Measurements from ENCODE around the gene SORCS2.
"Not testable (repeated sequence)": the region's sequence is repeated elsewhere in the genome, so short reads cannot be mapped to it uniquely, and the experiment has no call there.

SORCS2 gene

DNA sequence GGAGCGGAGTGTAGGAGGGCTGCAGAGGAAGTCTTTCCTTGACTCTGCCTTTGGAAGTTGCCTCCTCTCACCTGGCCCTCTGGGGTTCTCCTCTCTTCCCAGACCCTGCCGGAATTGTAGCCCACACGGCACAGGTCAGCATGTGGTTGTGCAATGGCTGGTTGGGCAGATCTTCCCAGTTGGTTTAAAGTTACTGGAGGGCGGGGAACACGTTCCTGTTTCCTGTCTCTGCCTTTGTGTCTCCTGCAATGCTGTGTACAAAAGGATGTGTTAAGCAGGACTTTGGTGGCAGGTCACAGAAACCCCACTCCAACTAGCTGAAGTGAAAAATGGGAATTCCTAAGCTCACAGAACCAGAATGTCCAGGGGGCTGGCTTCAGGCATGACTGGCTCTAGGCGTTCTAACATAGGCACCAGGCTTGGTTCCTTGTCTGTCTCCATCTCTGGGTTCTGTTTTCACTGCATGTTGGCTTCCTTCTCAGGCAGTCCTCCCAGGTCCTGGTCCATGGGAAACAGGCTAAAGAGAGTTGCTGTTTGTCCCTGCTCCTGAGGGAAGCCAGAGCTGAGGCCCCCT, 19.9 kb downstream of the SORCS2 start:
- in situ Hi-C loops (cut with HindIII; ENCODE audit: low pct_unique_long_range_greater_than_20kb, low sequenced_read_pairs): no loop called here
- DNase-seq (ENCODE audit: low read depth in 1 of 2, low spot score in 1 of 2): no peak
- TF ChIP-seq JUND (IDR thresholded peaks at IDR 0.05; ENCODE audit: low read depth): no peak

DNA sequence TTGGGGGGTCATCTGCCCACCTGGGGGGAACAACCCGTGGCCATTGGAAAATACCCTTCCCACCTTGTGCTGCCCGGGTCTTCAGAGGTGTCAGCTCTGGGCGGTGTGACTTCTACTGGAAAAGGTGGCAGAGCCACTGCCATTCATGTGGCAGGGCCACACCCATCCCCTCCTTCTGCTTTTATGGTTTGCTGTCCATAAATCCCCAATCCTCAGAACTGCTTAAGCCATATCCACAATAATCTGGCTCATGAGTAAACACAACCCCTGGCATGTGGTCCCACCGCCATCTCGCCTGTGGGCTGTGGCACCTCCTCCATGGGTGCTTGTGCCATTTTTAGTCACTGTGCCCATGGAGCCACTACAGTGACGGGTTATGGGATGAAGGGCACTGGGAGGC, 20.6 kb downstream of the SORCS2 start:
- in situ Hi-C loops (cut with HindIII; ENCODE audit: low pct_unique_long_range_greater_than_20kb, low sequenced_read_pairs): no loop called here
- no peak for DNase-seq (ENCODE audit: low read depth in 1 of 2, low spot score in 1 of 2)
- TF ChIP-seq JUND (IDR thresholded peaks at IDR 0.05; ENCODE audit: low read depth): no peak

- in situ Hi-C loops (cut with HindIII; ENCODE audit: low pct_unique_long_range_greater_than_20kb, low sequenced_read_pairs): no loop called here
These were observed 21.5 kb downstream of the SORCS2 start for GRCh38 chr4:7213807-7214206.

GRCh38 chr4:7214359-7214758, 22.0 kb downstream of the SORCS2 start:
- TF ChIP-seq JUND (IDR thresholded peaks at IDR 0.05; ENCODE audit: low read depth): no peak
- in situ Hi-C loops (cut with HindIII; ENCODE audit: low pct_unique_long_range_greater_than_20kb, low sequenced_read_pairs): no loop called here
- DNase-seq (ENCODE audit: low read depth in 1 of 2, low spot score in 1 of 2): no peak

More at GRCh38 chr4:7213807-7214206, 21.5 kb downstream of the SORCS2 start:
- no peak for TF ChIP-seq JUND (IDR thresholded peaks at IDR 0.05; ENCODE audit: low read depth)
- DNase-seq (ENCODE audit: low read depth in 1 of 2, low spot score in 1 of 2): no peak

DNA sequence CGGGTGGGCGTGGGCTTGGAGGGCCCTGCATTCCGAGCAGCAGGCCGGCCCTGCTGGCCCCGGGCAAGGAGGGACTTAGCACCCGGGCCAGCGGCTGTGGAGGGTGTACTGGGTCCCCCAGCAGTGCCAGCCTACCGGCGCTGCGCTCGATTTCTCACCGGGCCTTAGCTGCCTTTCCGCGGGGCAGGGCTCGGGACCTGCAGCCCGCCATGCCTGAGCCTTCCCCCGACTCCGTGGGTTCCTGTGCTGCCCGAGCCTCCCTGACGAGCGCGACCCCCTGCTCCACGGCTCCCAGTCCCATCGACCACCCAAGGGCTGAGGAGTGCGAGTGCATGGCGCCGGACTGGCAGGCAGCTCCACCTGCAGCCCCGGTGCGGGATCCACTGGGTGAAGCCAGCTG, 22.8 kb downstream of the SORCS2 start:
- DNase-seq (ENCODE audit: low read depth in 1 of 2, low spot score in 1 of 2); in situ Hi-C loops (cut with HindIII; ENCODE audit: low pct_unique_long_range_greater_than_20kb, low sequenced_read_pairs): not testable (repeated sequence)

DNA sequence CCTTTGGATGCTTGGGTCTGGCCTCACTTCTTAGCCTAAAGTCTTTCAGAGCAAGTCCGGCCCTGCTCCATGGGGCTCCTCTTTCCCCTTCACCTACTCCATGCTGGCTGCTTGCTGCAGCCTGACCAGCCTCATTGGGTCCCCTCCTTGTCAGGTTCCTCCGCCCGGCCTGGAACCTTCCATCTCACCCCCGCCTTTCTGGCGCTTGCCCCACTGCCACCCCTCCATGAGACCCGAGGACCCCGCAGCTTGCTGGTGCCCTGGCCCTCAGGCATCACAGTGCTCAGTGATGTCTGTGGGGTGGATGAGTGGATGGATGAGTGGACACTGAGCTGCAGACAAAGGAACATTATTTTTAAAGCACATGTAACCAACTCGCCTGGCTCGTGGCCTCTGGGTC, 24.7 kb downstream of the SORCS2 start:
- no peak for DNase-seq (ENCODE audit: low read depth in 1 of 2, low spot score in 1 of 2)
- no peak for TF ChIP-seq JUND (IDR thresholded peaks at IDR 0.05; ENCODE audit: low read depth)
- in situ Hi-C loops (cut with HindIII; ENCODE audit: low pct_unique_long_range_greater_than_20kb, low sequenced_read_pairs): no loop called here

GRCh38 chr4:7217474-7218321, 25.4 kb downstream of the SORCS2 start:
- TF ChIP-seq JUND (IDR thresholded peaks at IDR 0.05; ENCODE audit: low read depth): no peak
- in situ Hi-C loops (cut with HindIII; ENCODE audit: low pct_unique_long_range_greater_than_20kb, low sequenced_read_pairs): no loop called here
- no peak for DNase-seq (ENCODE audit: low read depth in 1 of 2, low spot score in 1 of 2)

GRCh38 chr4:7218686-7219085, 26.3 kb downstream of the SORCS2 start:
- in situ Hi-C loops (cut with HindIII; ENCODE audit: low pct_unique_long_range_greater_than_20kb, low sequenced_read_pairs): no loop called here
- no peak for TF ChIP-seq JUND (IDR thresholded peaks at IDR 0.05; ENCODE audit: low read depth)
- DNase-seq (ENCODE audit: low read depth in 1 of 2, low spot score in 1 of 2): no peak

GRCh38 chr4:7222521-7222920, 30.2 kb downstream of the SORCS2 start:
- no peak for TF ChIP-seq JUND (IDR thresholded peaks at IDR 0.05; ENCODE audit: low read depth)
- no peak for DNase-seq (ENCODE audit: low read depth in 1 of 2, low spot score in 1 of 2)
- in situ Hi-C loops (cut with HindIII; ENCODE audit: low pct_unique_long_range_greater_than_20kb, low sequenced_read_pairs): no loop called here

GRCh38 chr4:7223541-7223940, 31.2 kb downstream of the SORCS2 start:
- DNase-seq (ENCODE audit: low read depth in 1 of 2, low spot score in 1 of 2): no peak
- in situ Hi-C loops (cut with HindIII; ENCODE audit: low pct_unique_long_range_greater_than_20kb, low sequenced_read_pairs): no loop called here
- no peak for TF ChIP-seq JUND (IDR thresholded peaks at IDR 0.05; ENCODE audit: low read depth)

DNA sequence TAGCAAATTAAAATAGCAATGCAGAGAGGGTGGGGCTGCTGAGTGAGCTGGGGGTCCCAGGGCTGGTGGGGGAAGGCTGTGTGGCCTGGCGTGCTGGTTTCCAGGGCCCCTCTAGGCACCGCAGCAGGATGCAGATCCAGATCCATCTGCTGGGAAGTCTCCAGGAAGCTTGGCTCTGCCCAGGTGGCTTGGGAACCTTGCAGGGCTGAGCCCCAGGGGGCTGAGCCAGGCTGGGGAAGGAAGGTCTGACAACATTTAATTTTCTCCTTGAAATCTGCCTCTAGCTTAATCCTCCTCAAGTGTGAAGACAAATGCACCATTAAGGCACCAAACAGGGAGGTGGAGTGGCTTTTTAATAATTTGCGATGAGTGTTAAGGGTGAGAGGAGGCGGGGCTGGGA, 31.7 kb downstream of the SORCS2 start:
- in situ Hi-C loops (cut with HindIII; ENCODE audit: low pct_unique_long_range_greater_than_20kb, low sequenced_read_pairs): no loop called here
- TF ChIP-seq JUND (IDR thresholded peaks at IDR 0.05; ENCODE audit: low read depth): no peak
- DNase-seq (ENCODE audit: low read depth in 1 of 2, low spot score in 1 of 2): no peak

- in situ Hi-C loops (cut with HindIII; ENCODE audit: low pct_unique_long_range_greater_than_20kb, low sequenced_read_pairs): no loop called here
- no peak for TF ChIP-seq JUND (IDR thresholded peaks at IDR 0.05; ENCODE audit: low read depth)
- DNase-seq (ENCODE audit: low read depth in 1 of 2, low spot score in 1 of 2): no peak
These were observed 32.7 kb downstream of the SORCS2 start for GRCh38 chr4:7224878-7225533.

DNA sequence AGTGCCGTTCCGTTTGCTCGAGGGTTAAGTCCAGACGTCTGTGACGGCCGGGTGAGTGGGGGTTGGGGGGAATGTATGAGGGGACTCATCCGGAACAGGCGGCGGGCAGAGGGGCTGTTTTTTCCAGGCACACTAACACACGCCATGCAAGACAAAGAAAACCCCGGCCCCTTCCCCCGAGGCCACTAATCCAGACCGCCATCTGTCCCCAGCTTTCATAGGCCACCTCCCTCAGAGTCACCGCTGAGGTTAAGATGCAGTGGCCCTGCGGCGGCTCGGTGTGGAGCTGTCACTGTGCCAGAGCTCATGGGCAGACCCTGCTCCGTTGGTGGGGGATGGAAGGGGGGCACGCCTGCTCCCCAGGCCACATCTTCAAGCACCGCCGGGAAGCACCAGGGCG, 34.1 kb downstream of the SORCS2 start:
- DNase-seq (ENCODE audit: low read depth in 1 of 2, low spot score in 1 of 2): no peak
- in situ Hi-C loops (cut with HindIII; ENCODE audit: low pct_unique_long_range_greater_than_20kb, low sequenced_read_pairs): no loop called here
- TF ChIP-seq JUND (IDR thresholded peaks at IDR 0.05; ENCODE audit: low read depth): no peak

All from T47D (cell line).